GM12878 (cell line): ENCODE data around the gene RTF2. TPM values are rescaled to one million over a fixed set of nuclear protein-coding genes. Genes with fewer than 3 reads are reported as not detected.

Source experiments
- ATAC-seq: fragments of 200-7000 bp; cut with Tn5 transposase; 3 replicates; pipeline ENCODE4 v1.9.1; 2020; ENCODE audit warnings: mild to moderate bottlenecking, moderate library complexity
- BruUV-seq: library from RNA; stranded (reverse); fragments of 400-500 nt; replicated peaks from 2 replicates; lab custom pipeline; 2021; lab: Mats Ljungman, UMichigan
- CTCF ChIA-PET: fragments of 300-600 bp; sonication (Branson Sonifier 250); formaldehyde crosslinking; extraction: SDS; loops from one replicate; lab custom pipeline; 2021; ENCODE audit warnings: inconsistent platforms; lab: Yijun Ruan, JAX
- POLR2A ChIA-PET: fragments of 350-600 bp; formaldehyde crosslinking; extraction: SDS; loops from one replicate; lab custom pipeline; 2021; ENCODE audit warnings: inconsistent platforms; lab: Charles Lee
- RAD21 ChIA-PET: fragments of 300-600 bp; sonication (Branson Sonifier 250); formaldehyde crosslinking; loops from one replicate; lab custom pipeline; 2023; ENCODE audit warnings: antibody characterized with exemption; ENCODE audit not compliant: unreplicated experiment; lab: Charles Lee
- SMC1A ChIA-PET: fragments of 300-600 bp; sonication (Branson Sonifier 250); formaldehyde crosslinking; loops from one replicate; lab custom pipeline; 2023; ENCODE audit not compliant: unreplicated experiment, uncharacterized antibody; lab: Charles Lee
- DNase-seq: peaks from one replicate; pipeline ENCODE4 v3.0.0-alpha.2; 2011; ENCODE audit warnings: low read depth, low spot score
- FAIRE-seq: peaks from 3 replicates; lab custom pipeline; 2011; peaks lifted over from hg19 to GRCh38; lab: Jason Lieb, UNC
- H2AFZ ChIP-seq: 2 replicates; pipeline ENCODE4 v1.6.0; 2011; ENCODE audit warnings: low read depth, low read length, control low read depth; ENCODE audit not compliant: control insufficient read depth
- H3K27ac ChIP-seq: 2 replicates; pipeline ENCODE4 v1.5.1; 2011; ENCODE audit warnings: control low read depth; ENCODE audit not compliant: control insufficient read depth, insufficient read depth
- H3K27me3 ChIP-seq, 2 experiments: replicated peaks in 1 of 2; 2 replicates each; pipeline versions ENCODE4 v1.6.0 to v1.6.1; 2011; ENCODE audit warnings: low read length in 1 of 2; ENCODE audit not compliant: control insufficient read depth in 2 of 2, insufficient read depth in 2 of 2
- H3K36me3 ChIP-seq, 2 experiments: 2 replicates each; pipeline ENCODE4 v1.5.1; 2011; ENCODE audit warnings: low read length in 1 of 2; ENCODE audit not compliant: control insufficient read depth in 2 of 2, insufficient read depth in 2 of 2
- H3K4me1 ChIP-seq: 2 replicates; pipeline ENCODE4 v1.6.1; 2011; ENCODE audit warnings: mild to moderate bottlenecking, low read length, moderate library complexity, mixed read lengths; ENCODE audit not compliant: control insufficient read depth, insufficient read depth
- H3K4me2 ChIP-seq: 2 replicates; pipeline ENCODE4 v1.6.0; 2011; ENCODE audit warnings: control low read depth; ENCODE audit not compliant: control insufficient read depth, insufficient read depth
- H3K4me3 ChIP-seq: fragments of 200-600 bp; sonication (generic); 2 replicates; pipeline ENCODE4 v1.5.1; 2016
- H3K79me2 ChIP-seq: 2 replicates; pipeline ENCODE4 v1.6.0; 2011; ENCODE audit warnings: low read length; ENCODE audit not compliant: control insufficient read depth, insufficient read depth
- H3K9ac ChIP-seq: 2 replicates; pipeline ENCODE4 v1.8.0; 2011; ENCODE audit warnings: low read length, control low read depth, mixed read lengths; ENCODE audit not compliant: control insufficient read depth, insufficient read depth
- H3K9me3 ChIP-seq: replicated peaks from 3 replicates; pipeline ENCODE4 v1.5.1; 2011; ENCODE audit warnings: mild to moderate bottlenecking, low read length; ENCODE audit not compliant: control insufficient read depth, insufficient read depth
- H4K20me1 ChIP-seq: 2 replicates; pipeline ENCODE4 v1.6.0; 2011; ENCODE audit not compliant: control insufficient read depth, insufficient read depth
- MYC ChIP-seq: IDR thresholded peaks from 2 replicates; pipeline ENCODE4 v1.6.1; 2011; ENCODE audit warnings: mild to moderate bottlenecking, low read length, moderate library complexity, inconsistent platforms; ENCODE audit not compliant: insufficient read depth, insufficient replicate concordance, insufficient read length, severe bottlenecking
- SMC3 ChIP-seq: IDR thresholded peaks from 2 replicates; pipeline ENCODE4 v1.6.1; 2011; ENCODE audit warnings: low read length, improper control_type of control experiment, borderline replicate concordance
- SUPT20H ChIP-seq: IDR thresholded peaks from 2 replicates; pipeline ENCODE4 v1.6.1; 2011; ENCODE audit warnings: low read depth, mild to moderate bottlenecking, low read length, moderate library complexity, borderline replicate concordance; ENCODE audit not compliant: control insufficient read depth
- YY1 ChIP-seq: IDR thresholded peaks from 2 replicates; pipeline ENCODE4 v1.6.1; 2011; ENCODE audit warnings: low read depth, mild to moderate bottlenecking, low read length
- WGBS: methylation state at CpG from one replicate; pipeline ENCODE4 v1.1.6; 2016; ENCODE audit warnings: low lambda C conversion rate; ENCODE audit not compliant: insufficient replicate concordance, insufficient coverage; ENCODE audit errors: missing lambda C conversion rate; 5-methylcytosine and 5-hydroxymethylcytosine counted together
- in situ Hi-C: fragments of 300-500 bp; cut with MboI; formaldehyde crosslinking; loops from 9 replicates; pipeline ENCODE4 v1.14.3; 2018; ENCODE audit warnings: mixed read lengths
- intact Hi-C: fragments of 100-400 bp; cut with micrococcal nuclease; formaldehyde crosslinking; loops from one replicate; pipeline ENCODE4 v1.14.2; 2022; ENCODE audit not compliant: unreplicated experiment
- polyA plus RNA-seq, 11 experiments: library from polyadenylated mRNA; depleted of rRNA in 4 of 11; unstranded in 6 of 11; stranded (reverse) in 5 of 11; fragments of >200 nt; fragmentation: Nextera tagmentation in 4 of 11; fragmentation: Illumina TruSeq in 1 of 11; extraction: Ambion mirVana in 4 of 11; extraction: Trizol in 1 of 11; gene quantifications; 1 replicate in 1 of 11; 2 replicates in 10 of 11; pipeline versions ENCODE4 v1.2.1 to v1.2.3, GENCODE V29; 2011 to 2016; ENCODE audit warnings: inconsistent platforms in 2 of 11, missing spikeins in 2 of 11, low read depth in 1 of 11
- total RNA-seq, 4 experiments: library from RNA; depleted of rRNA in 3 of 4; stranded (reverse); fragments of >200 nt in 3 of 4; fragmentation: Illumina TruSeq in 1 of 4; extraction: Trizol in 1 of 4; gene quantifications; 2 replicates each; pipeline versions ENCODE4 v1.2.1 to v1.2.3, GENCODE V29; 2013 to 2021
- TF ChIP-seq, protein P1 (sequence below): IDR thresholded peaks from 2 replicates; pipeline ENCODE4 v1.6.1; 2012; ENCODE audit warnings: low read depth, low read length, improper control_type of control experiment

RTF2 gene
- total and polyA plus RNA-seq, 10 of the 15 experiments (the other 5 are each of a cell fraction or from before 2014, with no cell fraction given): 66.2 to 133 (median 82.9) TPM

DNA sequence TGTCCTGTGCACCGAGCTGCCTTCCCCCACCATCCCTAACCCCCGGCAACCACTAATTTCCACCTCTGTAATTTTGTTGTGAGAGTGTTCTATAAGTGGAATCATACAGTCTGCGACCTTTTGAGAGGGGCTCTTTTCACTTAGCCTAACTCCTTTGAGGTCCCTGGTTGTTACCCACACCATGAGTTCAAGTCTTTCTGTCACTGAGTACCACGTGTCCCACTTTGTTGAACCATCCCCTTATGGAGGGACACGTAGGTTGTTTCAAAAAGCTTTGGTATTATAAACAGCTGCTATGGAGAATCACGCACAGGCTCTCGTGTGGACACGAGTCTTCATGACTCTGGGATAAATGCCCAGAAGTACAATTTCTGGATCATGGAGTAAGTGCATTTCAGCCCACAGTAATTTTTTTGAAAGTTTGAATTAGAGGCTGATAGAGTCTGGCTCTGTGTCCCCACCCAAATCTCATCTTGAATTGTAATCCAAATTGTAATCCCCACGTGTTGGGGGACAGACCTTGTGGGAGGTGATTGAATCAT, 74.1 kb downstream of the RTF2 start (continued):
- no peak for TF ChIP-seq MYC
- TF ChIP-seq SMC3: no peak
- no peak for TF ChIP-seq SUPT20H
- TF ChIP-seq YY1: no peak

DNA sequence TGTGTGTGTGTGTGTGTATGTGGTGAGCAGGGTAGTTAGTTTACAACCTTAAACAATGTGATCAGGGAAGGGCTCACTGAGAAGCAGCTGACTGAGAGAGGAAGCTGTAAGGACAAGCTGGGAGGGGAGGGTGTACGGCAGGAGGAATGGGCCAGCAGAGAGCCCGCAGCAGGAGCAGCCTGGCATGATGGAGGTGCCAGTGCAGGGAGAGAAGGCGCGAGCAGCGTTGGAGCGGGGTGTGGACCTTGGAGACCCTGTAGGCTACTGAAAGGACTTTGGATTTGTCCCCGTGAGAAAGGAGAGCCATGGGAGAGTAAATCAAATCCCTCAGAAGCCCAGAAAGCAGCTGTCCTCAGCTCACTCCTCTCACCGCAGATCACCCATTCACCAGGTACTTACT, 83.1 kb downstream of the RTF2 start:
- no peak overlapping the region for H3K4me2 ChIP-seq
- ATAC-seq (no peak), FAIRE-seq (no peak), DNase-seq (no peak)
- ChIA-PET POLR2A (no interaction called here), CTCF (interaction anchor here (0.7 to 4.3 kb wide), 17 partner anchors 9 to 947 kb away, joined by 3 to 83 read pairs (median 7); no protein-coding TSS in a partner anchor), RAD21 (interaction anchor here (0.8 to 2.8 kb wide), 5 partner anchors 25 to 444 kb away, joined by 5 to 17 read pairs (median 6); no protein-coding TSS in a partner anchor), SMC1A (interaction anchor here (0.5 to 2.6 kb wide), 12 partner anchors 9 to 794 kb away, joined by 3 to 23 read pairs (median 4); partner anchors contain the start of genes AURKA and CSTF1)
- WGBS: 80% methylated on average over 8 of the region's 8 CpGs
- in situ Hi-C loops: loop anchor here (5.0 kb wide), 3 partner anchors 446 to 791 kb away; no protein-coding TSS in a partner anchor
- no peak overlapping the region for H3K4me3 ChIP-seq
- intact Hi-C loops: loop anchor here (2.0 kb wide), 2 partner anchors 443 to 497 kb away; no protein-coding TSS in a partner anchor
- H3K27me3 ChIP-seq: no peaks in the 10 kb centered on the region
- BruUV-seq: no TSS peak
- no peaks in the 10 kb centered on the region for H4K20me1 ChIP-seq
- no peaks in the 10 kb centered on the region for H3K36me3 ChIP-seq
- no peak overlapping the region for H3K27ac ChIP-seq
- H2AFZ ChIP-seq: no peak overlapping the region
- H3K79me2 ChIP-seq: no peaks in the 10 kb centered on the region
- peaks cover 16% of the 10 kb centered on the region for H3K4me1 ChIP-seq
- no peak overlapping the region for H3K9ac ChIP-seq
- no peaks in the 10 kb centered on the region for H3K9me3 ChIP-seq
- TF ChIP-seq, protein P1, sequence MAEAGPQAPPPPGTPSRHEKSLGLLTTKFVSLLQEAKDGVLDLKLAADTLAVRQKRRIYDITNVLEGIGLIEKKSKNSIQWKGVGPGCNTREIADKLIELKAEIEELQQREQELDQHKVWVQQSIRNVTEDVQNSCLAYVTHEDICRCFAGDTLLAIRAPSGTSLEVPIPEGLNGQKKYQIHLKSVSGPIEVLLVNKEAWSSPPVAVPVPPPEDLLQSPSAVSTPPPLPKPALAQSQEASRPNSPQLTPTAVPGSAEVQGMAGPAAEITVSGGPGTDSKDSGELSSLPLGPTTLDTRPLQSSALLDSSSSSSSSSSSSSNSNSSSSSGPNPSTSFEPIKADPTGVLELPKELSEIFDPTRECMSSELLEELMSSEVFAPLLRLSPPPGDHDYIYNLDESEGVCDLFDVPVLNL: no peak
